ENCODE measurements around the gene STUM. TPM values are rescaled to one million over a fixed set of nuclear protein-coding genes. Genes with fewer than 3 reads are reported as not detected.

The STUM gene
- total and polyA plus RNA-seq, 2 experiments from 2014 or later: 0.23 to 1.3 TPM

DNA sequence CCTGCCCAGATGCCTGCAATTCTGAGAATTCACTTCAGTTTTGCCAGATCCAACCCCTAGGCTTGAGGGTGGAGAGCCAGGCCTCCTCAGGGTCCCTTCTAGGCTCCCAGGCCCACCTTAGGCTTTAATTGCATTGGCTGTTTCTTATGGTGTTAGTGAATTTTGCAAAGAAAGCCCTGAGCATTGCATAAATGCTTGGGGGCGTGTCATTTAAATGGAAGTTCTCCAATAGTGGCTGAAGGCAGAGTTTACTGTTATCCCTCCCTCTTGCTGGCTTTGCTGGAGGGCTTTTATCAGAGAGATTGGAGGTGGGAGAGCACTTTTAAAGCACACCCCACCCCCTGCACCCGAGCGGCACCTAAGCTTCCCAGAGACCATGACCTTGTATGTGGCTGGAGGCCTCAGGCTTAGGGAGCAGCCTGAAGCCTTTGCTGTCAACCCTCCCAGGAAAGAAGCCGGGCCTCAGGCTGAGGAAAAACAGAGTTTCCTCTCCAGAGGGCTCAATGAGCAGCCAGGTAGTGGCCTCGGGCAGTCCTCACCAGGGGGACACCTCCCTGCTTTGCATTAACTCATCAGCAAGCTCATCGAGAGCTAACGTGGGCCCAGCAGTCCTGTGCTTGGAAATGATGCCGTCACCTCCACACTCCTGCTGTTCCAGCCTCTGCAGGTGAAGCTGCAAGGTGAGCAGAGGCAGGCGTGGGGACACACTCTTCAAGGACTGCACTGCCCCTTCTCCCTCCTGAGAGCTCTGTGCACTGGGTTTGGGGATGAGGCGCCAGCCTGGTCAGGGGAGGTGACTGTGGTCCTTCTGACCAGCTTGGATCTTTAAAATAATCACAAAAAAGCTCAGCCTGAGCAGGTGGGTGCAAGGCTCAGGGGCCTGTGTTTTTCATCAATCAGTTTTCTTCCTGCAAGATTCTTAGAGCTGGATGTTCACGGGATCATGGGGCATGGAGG, 58.0 kb downstream of the STUM start (continued):
- TF ChIP-seq ZNF462 (CRISPR knock-in tag; IDR thresholded peaks at IDR 0.05): no peak
- no peak for TF ChIP-seq NANOG (IDR thresholded peaks at IDR 0.05; ENCODE audit: borderline replicate concordance)
- TF ChIP-seq EZH2phosphoT487 (IDR thresholded peaks at IDR 0.05; ENCODE audit: unreplicated experiment): no peak
- TF ChIP-seq JUNB (IDR thresholded peaks at IDR 0.05; ENCODE audit: unreplicated experiment): no peak
- no peak for TF ChIP-seq POLR2AphosphoS5 (IDR thresholded peaks at IDR 0.05; ENCODE audit: low read depth)

GRCh38 chr1:226607268-226607660, 58.7 kb downstream of the STUM start:
- ATAC-seq (no peak), DNase-seq (ENCODE audit: low spot score) (no peak)
- no peaks in the 10 kb centered on the region for H3K27me3 ChIP-seq (ENCODE audit: insufficient read depth)
- peaks cover 15% of the 10 kb centered on the region for H3K27me3 Mint-ChIP-seq (ENCODE audit: insufficient read depth, low read depth, poor library complexity)
- H3K36me3 ChIP-seq (ENCODE audit: insufficient read depth): no peaks in the 10 kb centered on the region
- TF ChIP-seq POLR2AphosphoS5 (IDR thresholded peaks at IDR 0.05; ENCODE audit: low read depth) (no peak), REST (IDR thresholded peaks at IDR 0.05; ENCODE audit: unreplicated experiment) (no peak), EZH2phosphoT487 (IDR thresholded peaks at IDR 0.05; ENCODE audit: unreplicated experiment) (no peak), STAT1 (IDR thresholded peaks at IDR 0.05; ENCODE audit: unreplicated experiment) (no peak)
- H3K79me2 ChIP-seq (replicated peaks; ENCODE audit: insufficient read depth): no peaks in the 10 kb centered on the region
- H3K9me2 ChIP-seq (ENCODE audit: insufficient read depth): no peaks in the 10 kb centered on the region
- no peak overlapping the region for H3K27ac Mint-ChIP-seq
- no peak overlapping the region for H2AFZ ChIP-seq
- H3K9me3 Mint-ChIP-seq: no peaks in the 10 kb centered on the region
- H3K4me1 Mint-ChIP-seq: peaks cover 39% of the 10 kb centered on the region
- H3K4me2 ChIP-seq: no peak overlapping the region
- H3K4me3 ChIP-seq: no peak overlapping the region
- H3K27ac ChIP-seq (ENCODE audit: low read depth): no peak overlapping the region
- H3K36me3 Mint-ChIP-seq (ENCODE audit: low read depth): no peaks in the 10 kb centered on the region
- H4K20me1 ChIP-seq (replicated peaks; ENCODE audit: insufficient read depth): no peaks in the 10 kb centered on the region
- no peaks in the 10 kb centered on the region for H3F3A ChIP-seq (replicated peaks; ENCODE audit: low read depth)
- H3K4me1 ChIP-seq (ENCODE audit: insufficient read depth): peaks cover 25% of the 10 kb centered on the region; the same call in 1 of the 2 replicates
- no peak overlapping the region for H3K4me3 Mint-ChIP-seq
